B cell (primary cell): ENCODE results near the gene GALNT5.
"Not testable (repeated sequence)": the region's sequence is repeated elsewhere in the genome, so short reads cannot be mapped to it uniquely, and the experiment has no call there.

Source experiments
- CTCF ChIP-seq: fragments of 200-600 bp; IDR thresholded peaks from one replicate; pipeline ENCODE4 v1.8.0; 2022; ENCODE audit warnings: antibody characterized with exemption, mild to moderate bottlenecking
- EZH2 ChIP-seq: IDR thresholded peaks from 2 replicates; pipeline ENCODE4 v1.6.1; 2012; ENCODE audit warnings: borderline replicate concordance, low read depth, mild to moderate bottlenecking, moderate library complexity, low read length; ENCODE audit not compliant: insufficient read depth, poor library complexity, severe bottlenecking

GRCh38 chr2:157341381-157341780 is 83.9 kb downstream of the GALNT5 start:
- not testable (repeated sequence) for TF ChIP-seq CTCF, EZH2
